WTC11 (cell line): ENCODE results near the gene FYCO1. TPM values are rescaled to one million over a fixed set of nuclear protein-coding genes. Genes with fewer than 3 reads are reported as not detected.

Experiments used
- ATAC-seq: fragments of 200-7000 bp; cut with Tn5 transposase; 2 replicates; pipeline ENCODE4 v1.10.0; 2021; ENCODE audit warnings: mild to moderate bottlenecking, moderate library complexity
- CTCF ChIA-PET: fragments of 300-600 bp; sonication (Branson Sonifier 250); formaldehyde crosslinking; loops from one replicate; lab custom pipeline; 2021; ENCODE audit warnings: antibody characterized with exemption; lab: Charles Lee
- POLR2A ChIA-PET: fragments of 350-600 bp; sonication (Branson Sonifier 250); formaldehyde crosslinking; loops from one replicate; lab custom pipeline; 2021; ENCODE audit warnings: antibody characterized with exemption; lab: Charles Lee
- DNase-seq: peaks from one replicate; pipeline ENCODE4 v3.0.0; 2021; ENCODE audit warnings: low spot score
- H3K27ac Mint-ChIP-seq: 2 replicates; pipeline ENCODE4 v1.8.0; 2021; ENCODE audit warnings: mixed read lengths
- H3K27me3 Mint-ChIP-seq: 2 replicates; pipeline ENCODE4 v1.8.0; 2021; ENCODE audit warnings: low read depth, mild to moderate bottlenecking, moderate library complexity, mixed read lengths
- H3K36me3 Mint-ChIP-seq: 2 replicates; pipeline ENCODE4 v1.8.0; 2021; ENCODE audit warnings: mixed read lengths
- H3K4me1 Mint-ChIP-seq: 2 replicates; pipeline ENCODE4 v1.8.0; 2022; ENCODE audit warnings: mixed read lengths
- H3K4me3 Mint-ChIP-seq: 2 replicates; pipeline ENCODE4 v1.8.0; 2021; ENCODE audit warnings: mild to moderate bottlenecking, moderate library complexity, mixed read lengths
- H3K9me3 Mint-ChIP-seq: 2 replicates; pipeline ENCODE4 v1.8.0; 2021; ENCODE audit warnings: mixed read lengths
- ARID4B ChIP-seq: sonication (generic); formaldehyde crosslinking; IDR thresholded peaks from 2 replicates; pipeline ENCODE4 v1.8.0; 2023; ENCODE audit warnings: missing genetic modification reagents, mild to moderate bottlenecking, borderline replicate concordance
- ATF2 ChIP-seq: sonication (generic); formaldehyde crosslinking; IDR thresholded peaks from 2 replicates; pipeline ENCODE4 v1.8.1; 2022; ENCODE audit warnings: low read depth, missing genetic modification reagents, borderline replicate concordance
- ATF3 ChIP-seq: sonication (generic); formaldehyde crosslinking; conservative IDR thresholded peaks from 2 replicates; pipeline ENCODE4 v1.8.1; 2022; ENCODE audit warnings: mild to moderate bottlenecking, missing genetic modification reagents
- ATF6 ChIP-seq: sonication (generic); formaldehyde crosslinking; IDR thresholded peaks from 2 replicates; pipeline ENCODE4 v1.8.1; 2023; ENCODE audit warnings: mild to moderate bottlenecking, missing genetic modification reagents
- CREB1 ChIP-seq: sonication (generic); formaldehyde crosslinking; IDR thresholded peaks from 2 replicates; pipeline ENCODE4 v1.8.0; 2023; ENCODE audit warnings: mild to moderate bottlenecking, missing genetic modification reagents
- E2F4 ChIP-seq: sonication (generic); formaldehyde crosslinking; IDR thresholded peaks from 2 replicates; pipeline ENCODE4 v1.8.1; 2022; ENCODE audit warnings: low read depth, mild to moderate bottlenecking, moderate library complexity, missing genetic modification reagents, borderline replicate concordance
- FOXP4 ChIP-seq: sonication (generic); formaldehyde crosslinking; IDR thresholded peaks from 2 replicates; pipeline ENCODE4 v1.8.0; 2022; ENCODE audit warnings: mild to moderate bottlenecking, missing genetic modification reagents
- GTF2I ChIP-seq: fragments of 250-450 bp; sonication (Bioruptor Pico); conservative IDR thresholded peaks from 2 replicates; pipeline ENCODE4 v1.4.0; 2021; ENCODE audit warnings: mild to moderate bottlenecking
- NFYB ChIP-seq: sonication (generic); formaldehyde crosslinking; conservative IDR thresholded peaks from 2 replicates; pipeline ENCODE4 v1.8.0; 2022; ENCODE audit warnings: low read depth, missing genetic modification reagents
- NR1H2 ChIP-seq: sonication (generic); formaldehyde crosslinking; IDR thresholded peaks from 2 replicates; pipeline ENCODE4 v1.9.0; 2021; ENCODE audit warnings: mild to moderate bottlenecking, moderate library complexity, missing genetic modification reagents
- RELA ChIP-seq: sonication (generic); formaldehyde crosslinking; IDR thresholded peaks from 2 replicates; pipeline ENCODE4 v1.8.1; 2022; ENCODE audit warnings: missing genetic modification reagents, mild to moderate bottlenecking, borderline replicate concordance
- SP1 ChIP-seq: sonication (generic); formaldehyde crosslinking; conservative IDR thresholded peaks from 2 replicates; pipeline ENCODE4 v1.8.1; 2022; ENCODE audit warnings: missing genetic modification reagents
- TEAD1 ChIP-seq: sonication (generic); formaldehyde crosslinking; IDR thresholded peaks from 2 replicates; pipeline ENCODE4 v1.8.0; 2022; ENCODE audit warnings: mild to moderate bottlenecking, missing genetic modification reagents
- ZNF416 ChIP-seq: fragments of 250-450 bp; sonication (Bioruptor Pico); IDR thresholded peaks from 2 replicates; pipeline ENCODE4 v1.9.0; 2021; ENCODE audit warnings: mild to moderate bottlenecking, inconsistent platforms
- ZSCAN18 ChIP-seq: fragments of 250-450 bp; sonication (Bioruptor Pico); IDR thresholded peaks from 2 replicates; pipeline ENCODE4 v2.1.2; 2022; ENCODE audit warnings: mild to moderate bottlenecking, moderate library complexity
- total RNA-seq: library from RNA; stranded (reverse); gene quantifications from 3 replicates; pipeline ENCODE4 v1.2.3, GENCODE V29; 2021

The FYCO1 gene
- total RNA-seq, 1 experiment from 2014 or later, result 13.9 TPM

- ATAC-seq, result no peak
- H3K36me3 Mint-ChIP-seq, result no peaks in the 10 kb centered on the region
- DNase-seq, result no peak
- TF ChIP-seq FOXP4 (CRISPR knock-in tag) (no peak), ATF2 (CRISPR knock-in tag) (no peak), ATF3 (no peak), ZNF416 (CRISPR knock-in tag) (no peak), RELA (no peak), SP1 (CRISPR knock-in tag) (no peak), NFYB (CRISPR knock-in tag) (no peak), TEAD1 (CRISPR knock-in tag) (no peak)
- H3K4me3 Mint-ChIP-seq, result no peak overlapping the region
- H3K27ac Mint-ChIP-seq, result no peak overlapping the region
- H3K4me1 Mint-ChIP-seq, result peaks cover 10% of the 10 kb centered on the region
- POLR2A ChIA-PET, result no interaction called here
- peaks cover 7% of the 10 kb centered on the region for H3K27me3 Mint-ChIP-seq
- H3K9me3 Mint-ChIP-seq, result no peaks in the 10 kb centered on the region
- CTCF ChIA-PET, result no interaction called here
These were observed 111.0 kb downstream of the FYCO1 start for GRCh38 chr3:45884368-45885201.

GRCh38 chr3:45881078-45882022, 114.3 kb downstream of the FYCO1 start:
- H3K27me3 Mint-ChIP-seq, result peaks cover 7% of the 10 kb centered on the region
- no peaks in the 10 kb centered on the region for H3K9me3 Mint-ChIP-seq
- H3K36me3 Mint-ChIP-seq, result no peaks in the 10 kb centered on the region
- ATAC-seq (no peak), DNase-seq (no peak)
- no peak overlapping the region for H3K4me3 Mint-ChIP-seq
- no peak overlapping the region for H3K27ac Mint-ChIP-seq
- H3K4me1 Mint-ChIP-seq, result peaks cover 8% of the 10 kb centered on the region
- ChIA-PET POLR2A (no interaction called here), CTCF (interaction anchor here (0.9 kb wide), 1 partner anchor 49 kb away, joined by 3 read pairs; no protein-coding TSS in a partner anchor)
- TF ChIP-seq NR1H2, result no peak
- TF ChIP-seq NFYB (CRISPR knock-in tag), result no peak
- TF ChIP-seq ARID4B (CRISPR knock-in tag), result no peak
- no peak for TF ChIP-seq ZSCAN18 (CRISPR knock-in tag)
- TF ChIP-seq GTF2I (CRISPR knock-in tag), result no peak
- TF ChIP-seq E2F4 (CRISPR knock-in tag), result no peak
- no peak for TF ChIP-seq ATF6 (CRISPR knock-in tag)
- TF ChIP-seq CREB1 (CRISPR knock-in tag), result no peak
